PC-9 (cell line): Measurements from ENCODE around the gene UBA52.

ENCODE experiments used
- EZH2 ChIP-seq: fragments of 200-600 bp; sonication (generic); IDR thresholded peaks from 2 replicates; pipeline ENCODE4 v1.8.0; 2017; ENCODE audit warnings: antibody characterized with exemption, low read depth
- TF ChIP-seq, protein P1 (sequence below): fragments of 200-600 bp; sonication (generic); conservative IDR thresholded peaks from 2 replicates; pipeline ENCODE4 v1.6.1; 2017; ENCODE audit warnings: mixed run types, antibody characterized with exemption, mild to moderate bottlenecking, moderate library complexity

DNA sequence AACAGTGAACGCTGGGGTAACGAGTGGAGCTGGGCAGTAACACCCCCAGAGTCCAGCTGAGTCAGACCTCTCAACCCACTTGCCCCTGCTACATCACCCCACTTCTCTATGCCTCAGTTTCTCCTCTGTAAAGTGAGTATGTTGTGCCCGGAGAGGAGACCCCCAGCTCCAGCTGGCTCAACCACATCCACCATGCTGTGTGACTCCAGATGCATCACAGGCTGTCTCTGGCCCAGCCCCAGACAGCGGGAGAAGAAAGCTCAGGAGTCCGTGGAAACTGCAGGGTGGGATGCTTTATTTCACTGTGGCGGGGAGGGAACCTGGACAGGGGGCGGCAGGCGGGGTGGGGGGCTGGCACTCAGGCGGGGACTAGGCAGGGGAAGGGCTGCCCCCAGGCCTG is 40.2 kb upstream of the UBA52 start:
- TF ChIP-seq, protein P1, sequence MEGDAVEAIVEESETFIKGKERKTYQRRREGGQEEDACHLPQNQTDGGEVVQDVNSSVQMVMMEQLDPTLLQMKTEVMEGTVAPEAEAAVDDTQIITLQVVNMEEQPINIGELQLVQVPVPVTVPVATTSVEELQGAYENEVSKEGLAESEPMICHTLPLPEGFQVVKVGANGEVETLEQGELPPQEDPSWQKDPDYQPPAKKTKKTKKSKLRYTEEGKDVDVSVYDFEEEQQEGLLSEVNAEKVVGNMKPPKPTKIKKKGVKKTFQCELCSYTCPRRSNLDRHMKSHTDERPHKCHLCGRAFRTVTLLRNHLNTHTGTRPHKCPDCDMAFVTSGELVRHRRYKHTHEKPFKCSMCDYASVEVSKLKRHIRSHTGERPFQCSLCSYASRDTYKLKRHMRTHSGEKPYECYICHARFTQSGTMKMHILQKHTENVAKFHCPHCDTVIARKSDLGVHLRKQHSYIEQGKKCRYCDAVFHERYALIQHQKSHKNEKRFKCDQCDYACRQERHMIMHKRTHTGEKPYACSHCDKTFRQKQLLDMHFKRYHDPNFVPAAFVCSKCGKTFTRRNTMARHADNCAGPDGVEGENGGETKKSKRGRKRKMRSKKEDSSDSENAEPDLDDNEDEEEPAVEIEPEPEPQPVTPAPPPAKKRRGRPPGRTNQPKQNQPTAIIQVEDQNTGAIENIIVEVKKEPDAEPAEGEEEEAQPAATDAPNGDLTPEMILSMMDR: no peak
- no peak for TF ChIP-seq EZH2
